ENCODE measurements around the gene GRM8.

DNA sequence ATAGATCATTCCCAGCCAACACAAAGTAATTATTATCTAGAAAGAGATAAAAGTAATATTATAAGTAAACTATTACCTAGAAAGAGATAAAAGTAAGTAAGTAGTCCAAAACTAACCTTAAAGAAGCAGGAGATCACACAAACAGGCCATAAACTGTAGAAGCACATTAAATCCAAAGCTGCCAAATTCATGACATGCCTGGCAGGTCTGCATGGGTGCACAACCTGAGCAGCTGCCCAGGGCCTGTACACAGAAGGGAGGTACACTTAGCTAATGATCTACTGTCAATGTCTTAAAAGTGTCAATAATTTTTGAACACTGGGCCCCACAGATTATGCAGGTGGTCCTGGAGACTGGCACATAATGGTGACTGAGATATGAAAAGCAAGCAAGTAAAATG is 196.5 kb downstream of the GRM8 start:
- TF ChIP-seq, protein P1, sequence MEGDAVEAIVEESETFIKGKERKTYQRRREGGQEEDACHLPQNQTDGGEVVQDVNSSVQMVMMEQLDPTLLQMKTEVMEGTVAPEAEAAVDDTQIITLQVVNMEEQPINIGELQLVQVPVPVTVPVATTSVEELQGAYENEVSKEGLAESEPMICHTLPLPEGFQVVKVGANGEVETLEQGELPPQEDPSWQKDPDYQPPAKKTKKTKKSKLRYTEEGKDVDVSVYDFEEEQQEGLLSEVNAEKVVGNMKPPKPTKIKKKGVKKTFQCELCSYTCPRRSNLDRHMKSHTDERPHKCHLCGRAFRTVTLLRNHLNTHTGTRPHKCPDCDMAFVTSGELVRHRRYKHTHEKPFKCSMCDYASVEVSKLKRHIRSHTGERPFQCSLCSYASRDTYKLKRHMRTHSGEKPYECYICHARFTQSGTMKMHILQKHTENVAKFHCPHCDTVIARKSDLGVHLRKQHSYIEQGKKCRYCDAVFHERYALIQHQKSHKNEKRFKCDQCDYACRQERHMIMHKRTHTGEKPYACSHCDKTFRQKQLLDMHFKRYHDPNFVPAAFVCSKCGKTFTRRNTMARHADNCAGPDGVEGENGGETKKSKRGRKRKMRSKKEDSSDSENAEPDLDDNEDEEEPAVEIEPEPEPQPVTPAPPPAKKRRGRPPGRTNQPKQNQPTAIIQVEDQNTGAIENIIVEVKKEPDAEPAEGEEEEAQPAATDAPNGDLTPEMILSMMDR (IDR thresholded peaks at IDR 0.05): no peak
- TF ChIP-seq POLR2A (IDR thresholded peaks at IDR 0.05): no peak

Measured in stomach (tissue), 4 donors.